GM18909 (cell line): ENCODE data around the gene ENAH.
A peak's percentile ranks its signal among the peaks of the same experiment; 100 is the strongest.
"Not testable (repeated sequence)": the region's sequence is repeated elsewhere in the genome, so short reads cannot be mapped to it uniquely, and the experiment has no call there.

Experiments
- ATAC-seq: cut with Tn5 transposase; IDR thresholded peaks from one replicate; pipeline ENCODE4 v1.9.1; 2021; ENCODE audit warnings: mild to moderate bottlenecking; ENCODE audit not compliant: unreplicated experiment, poor library complexity

Gene ENAH

GRCh38 chr1:225677350-225678124 lies 24.6 kb upstream of the ENAH start:
- ATAC-seq = no peak

GRCh38 chr1:225674381-225674780 lies 21.5 kb upstream of the ENAH start:
- ATAC-seq = no peak

- ATAC-seq = no peak
Observed at GRCh38 chr1:225670806-225671733, 18.1 kb upstream of the ENAH start.

- no peak for ATAC-seq
Observed at GRCh38 chr1:225670356-225670755, 17.4 kb upstream of the ENAH start.

- ATAC-seq = no peak
Observed at GRCh38 chr1:225668222-225668621, 15.3 kb upstream of the ENAH start.

GRCh38 chr1:225667362-225667761 lies 14.4 kb upstream of the ENAH start:
- ATAC-seq = no peak

- no peak for ATAC-seq
Observed at GRCh38 chr1:225666495-225666894, 13.6 kb upstream of the ENAH start.

- no peak for ATAC-seq
Observed at GRCh38 chr1:225664762-225665161, 11.8 kb upstream of the ENAH start.

GRCh38 chr1:225662155-225662554 lies 9.2 kb upstream of the ENAH start:
- ATAC-seq = no peak

- no peak for ATAC-seq
Observed at GRCh38 chr1:225660544-225660946, 7.6 kb upstream of the ENAH start.

GRCh38 chr1:225658041-225658440 lies 5.1 kb upstream of the ENAH start:
- no peak for ATAC-seq

- ATAC-seq = no peak
Observed at GRCh38 chr1:225657462-225657989, 4.6 kb upstream of the ENAH start.

- not testable (repeated sequence) for ATAC-seq
Observed at GRCh38 chr1:225656259-225656655, 3.3 kb upstream of the ENAH start.

GRCh38 chr1:225655509-225656258 lies 2.8 kb upstream of the ENAH start:
- no peak for ATAC-seq

GRCh38 chr1:225654688-225655508 lies 2.0 kb upstream of the ENAH start:
- no peak for ATAC-seq

- ATAC-seq = no peak
Observed at GRCh38 chr1:225654277-225654597, 1.3 kb upstream of the ENAH start.

- ATAC-seq = peak; percentile 46
Observed at GRCh38 chr1:225653463-225654276, 747 bp upstream of the ENAH start.

- no peak for ATAC-seq
Observed at GRCh38 chr1:225651872-225652728, 823 bp downstream of the ENAH start.
